ENCODE data around the gene H2BK1.

The H2BK1 gene

GRCh38 chr7:151231080-151231479 is 20.8 kb upstream of the H2BK1 start:
- no peak for DNase-seq

DNA sequence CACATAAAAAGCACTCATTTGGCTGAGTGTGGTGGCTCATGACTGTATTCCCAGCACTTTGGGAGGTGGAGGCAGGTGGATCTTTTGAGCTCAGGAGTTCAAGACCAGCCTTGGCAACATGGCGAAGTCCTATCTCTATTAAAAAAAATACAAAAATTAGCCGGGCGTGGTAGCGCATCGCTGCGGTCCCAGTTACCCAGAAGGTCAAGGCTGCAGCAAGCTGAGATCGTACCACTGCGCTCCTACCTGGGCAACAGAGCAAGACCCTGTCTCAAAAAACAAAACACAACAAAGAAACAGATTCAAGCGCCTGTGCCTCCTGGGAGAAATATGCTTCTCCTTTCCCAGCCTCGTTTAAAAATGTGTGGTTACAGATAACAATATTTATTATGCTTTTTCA is 19.0 kb upstream of the H2BK1 start:
- no peak for DNase-seq

GRCh38 chr7:151228024-151228866 is 18.0 kb upstream of the H2BK1 start:
- DNase-seq, result no peak

- peak; percentile 99 for DNase-seq
These were observed 16.8 kb upstream of the H2BK1 start, which contains the start of gene ABCF2 for GRCh38 chr7:151226875-151227782. Gene ABCF2, minus strand, starts transcription at chr7:151227205. Its CDS starts 747 bp downstream, at chr7:151226458.

GRCh38 chr7:151226560-151226874 is 16.2 kb upstream of the H2BK1 start:
- DNase-seq, result no peak

GRCh38 chr7:151225948-151226510 is 15.7 kb upstream of the H2BK1 start:
- no peak for DNase-seq

DNA sequence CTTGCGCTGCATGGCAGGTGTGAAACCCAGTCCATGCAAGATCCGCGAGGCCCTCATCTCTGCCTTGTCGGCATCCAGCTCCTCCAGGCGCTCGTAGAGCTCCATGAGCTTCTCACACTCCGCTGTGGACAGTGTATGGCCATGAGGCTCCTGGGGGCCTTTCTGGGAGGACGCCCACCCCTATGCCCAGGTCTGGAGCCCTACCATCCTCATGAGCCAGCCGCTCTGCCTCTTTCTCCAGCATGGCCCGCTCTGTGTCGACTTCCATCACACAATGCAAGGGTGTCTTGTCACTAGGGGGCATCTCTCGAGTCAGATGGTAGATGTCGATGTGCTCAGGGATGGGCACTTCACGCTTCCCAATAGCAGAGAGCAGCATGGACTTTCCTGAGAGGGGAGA is 13.4 kb upstream of the H2BK1 start:
- no peak for DNase-seq

GRCh38 chr7:151218170-151218569 is 7.9 kb upstream of the H2BK1 start:
- DNase-seq, result no peak

DNA sequence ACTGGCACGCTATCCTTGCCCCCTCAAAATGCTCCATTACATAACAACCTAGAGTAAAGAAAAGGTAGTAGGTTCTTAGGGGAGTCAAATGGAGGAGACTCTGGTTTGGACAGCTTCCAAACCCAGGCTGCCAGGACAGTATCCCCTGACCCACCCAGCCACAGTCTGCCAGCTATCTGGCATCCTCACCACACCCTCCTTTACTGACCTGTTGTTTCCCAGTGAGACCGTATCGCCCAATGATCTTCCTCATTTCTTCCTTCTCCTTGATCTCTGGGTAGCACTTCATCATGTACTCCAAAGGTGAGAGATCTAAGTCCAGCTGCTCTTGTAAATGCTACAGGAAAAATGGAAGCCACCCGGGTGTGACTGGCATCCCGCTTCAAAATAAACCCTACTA is 5.1 kb upstream of the H2BK1 start:
- no peak for DNase-seq

GRCh38 chr7:151213826-151214225 is 3.5 kb upstream of the H2BK1 start:
- DNase-seq, result no peak

DNA sequence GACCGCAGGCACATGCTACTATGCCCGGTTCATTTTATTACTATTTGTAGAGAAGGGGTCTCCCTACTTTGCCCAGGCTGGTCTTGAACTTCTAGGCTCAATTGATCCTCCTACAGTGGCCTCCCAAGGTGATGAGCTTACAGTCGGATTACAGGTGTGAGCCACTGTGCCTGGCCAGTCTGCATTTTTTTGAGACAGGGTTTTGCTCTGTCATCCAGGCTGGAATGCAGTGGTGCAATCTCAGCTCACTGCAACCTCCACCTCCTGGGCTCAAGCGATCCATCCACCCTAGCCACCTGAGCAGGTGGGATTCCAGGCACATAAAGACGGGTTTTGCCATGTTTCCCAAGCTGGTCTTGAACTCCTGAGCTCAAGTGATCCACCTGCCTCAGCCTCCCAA is 2.3 kb upstream of the H2BK1 start:
- no peak for DNase-seq

GRCh38 chr7:151211155-151211772 is 976 bp upstream of the H2BK1 start:
- DNase-seq, result no peak

GRCh38 chr7:151209588-151209987 is 700 bp downstream of the H2BK1 start:
- no peak for DNase-seq

- no peak for DNase-seq
These were observed 1.9 kb downstream of the H2BK1 start for GRCh38 chr7:151208253-151208862.

DNA sequence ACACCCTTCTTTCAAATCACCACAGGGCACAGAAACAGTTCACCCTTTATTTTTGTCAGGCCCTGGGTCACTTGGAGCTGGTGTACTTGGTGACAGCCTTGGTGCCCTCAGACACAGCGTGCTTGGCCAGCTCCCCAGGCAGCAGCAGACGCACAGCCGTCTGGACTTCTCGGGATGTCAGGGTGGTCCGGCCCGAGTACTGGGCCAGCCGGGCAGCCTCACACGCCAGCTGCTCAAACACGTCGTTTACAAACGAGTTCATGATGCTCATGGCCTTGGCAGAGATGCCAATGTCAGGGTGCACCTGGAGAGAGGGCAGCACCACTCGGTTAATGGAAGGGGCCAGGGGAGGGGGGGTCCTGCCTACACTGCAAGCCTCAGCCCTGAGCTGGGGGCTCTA is 2.5 kb downstream of the H2BK1 start:
- DNase-seq, result no peak

DNA sequence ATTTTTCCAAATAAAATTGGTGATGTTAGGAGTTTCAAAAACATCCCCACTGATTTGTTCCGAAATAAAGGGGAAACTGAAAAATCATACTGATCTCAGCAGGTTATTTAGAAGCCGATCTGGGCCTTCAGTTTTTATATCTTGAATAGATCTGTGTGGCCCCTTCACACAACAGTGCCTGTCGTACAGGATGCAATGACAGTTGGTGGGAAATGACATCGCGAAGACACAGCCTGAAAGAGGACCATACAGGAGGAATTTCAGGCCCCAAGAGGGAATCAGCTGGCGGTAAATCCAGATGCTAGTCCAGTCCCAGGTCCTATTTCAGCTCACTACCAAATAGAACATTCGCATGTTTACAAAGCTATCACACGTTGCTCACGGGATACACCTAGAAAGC is 3.0 kb downstream of the H2BK1 start:
- no peak for DNase-seq

- DNase-seq, result no peak
These were observed 3.4 kb downstream of the H2BK1 start for GRCh38 chr7:151206914-151207313.

DNA sequence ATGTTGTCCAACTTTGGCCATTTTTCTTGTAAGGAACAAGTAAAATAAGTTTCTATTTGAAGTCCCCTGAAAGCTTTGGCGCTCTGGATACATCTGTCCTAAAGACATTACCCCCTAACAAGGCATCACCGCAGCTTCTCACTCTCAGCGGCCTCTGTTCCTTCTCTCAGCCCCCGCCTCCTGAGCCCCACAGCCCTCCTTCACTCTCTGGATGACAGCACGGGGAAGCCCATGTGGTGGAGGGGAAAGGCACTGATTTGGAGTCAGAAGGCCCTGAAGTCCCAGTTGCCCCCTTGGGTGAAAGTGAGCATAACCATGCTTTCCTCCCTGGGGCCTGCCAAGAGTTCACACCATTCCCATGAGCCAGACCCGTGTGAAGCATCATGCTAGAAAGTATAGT is 4.6 kb downstream of the H2BK1 start:
- no peak for DNase-seq

DNA sequence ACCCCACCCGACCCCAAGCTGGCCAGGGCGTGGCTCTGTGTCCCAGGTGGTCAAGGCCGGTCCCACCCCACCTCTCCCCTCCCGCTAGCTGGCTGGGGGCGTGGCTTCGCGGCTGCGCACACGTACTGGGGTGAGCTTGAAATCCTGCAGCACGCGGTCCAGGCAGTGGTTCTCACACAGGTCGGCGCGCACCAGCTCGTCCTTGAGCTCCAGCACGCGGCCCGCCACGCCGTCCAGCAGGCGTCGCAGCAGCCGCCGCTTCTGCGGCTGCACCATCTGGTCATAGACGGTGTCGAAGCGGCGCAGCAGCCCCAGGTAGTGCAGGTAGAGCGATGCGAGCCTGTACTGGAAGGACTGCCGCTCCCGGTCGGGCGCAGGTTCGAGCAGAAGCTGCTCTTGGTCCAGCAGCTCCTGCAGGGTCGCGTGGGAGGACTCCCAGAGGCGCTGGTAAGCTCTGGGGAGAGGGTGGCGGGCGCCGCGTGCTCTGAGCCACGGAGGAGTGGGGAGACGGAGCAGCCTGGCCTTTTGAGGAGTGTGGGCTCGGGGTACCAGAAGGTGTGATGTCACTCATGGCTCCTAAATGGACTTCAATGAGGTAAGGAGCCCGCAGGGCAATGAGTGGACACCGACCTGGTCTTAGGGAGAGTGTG is 5.8 kb downstream of the H2BK1 start:
- DNase-seq, result no peak

DNA sequence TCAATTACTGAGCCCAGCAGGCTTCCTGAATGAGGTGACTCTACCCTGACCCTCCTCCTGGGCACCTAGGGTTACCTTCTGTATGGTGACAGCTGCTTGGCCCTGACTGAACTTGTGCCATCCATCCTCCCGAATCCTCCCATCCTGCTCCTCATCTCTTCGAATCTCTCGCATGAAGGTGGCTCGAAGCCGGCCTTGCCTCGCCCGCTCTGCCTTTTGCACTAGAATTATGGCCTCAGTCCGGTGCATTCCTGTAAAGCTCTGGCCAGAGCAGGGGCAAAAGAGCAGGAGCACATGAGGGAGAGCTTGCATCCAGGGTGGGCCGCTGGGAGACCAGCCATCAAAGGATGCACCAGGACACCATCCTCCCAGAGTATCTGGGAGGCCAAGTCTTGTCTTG is 7.5 kb downstream of the H2BK1 start:
- DNase-seq, result no peak

GRCh38 chr7:151201751-151202150 is 8.5 kb downstream of the H2BK1 start:
- DNase-seq, result no peak

GRCh38 chr7:151201344-151201743 is 8.9 kb downstream of the H2BK1 start:
- no peak for DNase-seq

All from stimulated activated CD4-positive, alpha-beta T cell treated with anti-CD3 and anti-CD28 coated beads, Interleukin-4, amount 100 ng/mL, for 24 hours (primary cell).